Ovary (tissue), 9 donors: ENCODE results near the gene ETNK1. TPM values are rescaled to one million over a fixed set of nuclear protein-coding genes. Genes with fewer than 3 reads are reported as not detected.
"Not testable (repeated sequence)": the region's sequence is repeated elsewhere in the genome, so short reads cannot be mapped to it uniquely, and the experiment has no call there.

Source experiments
- DNase-seq, 5 donors: peaks; one replicate each; pipeline ENCODE4 v3.0.0-alpha.2; 2019 to 2020
- H3K27ac ChIP-seq, 2 donors: fragments of 200-600 bp; one replicate each; pipeline versions ENCODE4 v1.5.1 to v1.8.0; 2019 to 2022
- H3K27me3 ChIP-seq: fragments of 200-600 bp; one replicate; pipeline ENCODE4 v1.8.0; 2022
- H3K36me3 ChIP-seq: fragments of 200-600 bp; sonication (generic); one replicate; pipeline ENCODE4 v1.5.1; 2019
- H3K4me1 ChIP-seq: one replicate; pipeline ENCODE4 v1.8.1; 2013; ENCODE audit warnings: mild to moderate bottlenecking, moderate library complexity; ENCODE audit not compliant: insufficient read depth
- H3K4me3 ChIP-seq: fragments of 200-600 bp; sonication (generic); one replicate; pipeline ENCODE4 v1.5.1; 2017
- H3K9me3 ChIP-seq, 2 donors: fragments of 200-600 bp in 1 of 2; sonication (generic) in 1 of 2; one replicate each; pipeline versions ENCODE4 v1.5.1 to v1.8.1; 2013 to 2019; ENCODE audit warnings: mild to moderate bottlenecking in 1 of 2, moderate library complexity in 1 of 2
- CTCF ChIP-seq, 3 donors: fragments of 450-650 bp in 2 of 3; fragments of 200-600 bp in 1 of 3; IDR thresholded peaks; one replicate each; pipeline versions ENCODE4 v1.5.1 to v1.8.0; 2016 to 2022; ENCODE audit warnings: antibody characterized with exemption in 3 of 3, mild to moderate bottlenecking in 1 of 3
- EP300 ChIP-seq: sonication (generic); formaldehyde crosslinking; IDR thresholded peaks from one replicate; pipeline ENCODE4 v1.6.1; 2017; ENCODE audit warnings: antibody characterized with exemption
- POLR2A ChIP-seq: fragments of 450-650 bp; IDR thresholded peaks from one replicate; pipeline ENCODE4 v1.6.1; 2017; ENCODE audit warnings: antibody characterized with exemption, mild to moderate bottlenecking, moderate library complexity
- WGBS, 3 donors: extraction: QIAGEN DNeasy Blood & Tissue Kit in 1 of 3; methylation state at CpG; one replicate each; pipeline versions ENCODE4 v1.1.5 to v1.1.7; 2013 to 2017; 5-methylcytosine and 5-hydroxymethylcytosine counted together
- intact Hi-C, 4 donors: fragments of 100-400 bp; cut with DNase I; formaldehyde crosslinking; loops; one replicate each; pipeline versions ENCODE4 v1.11.0 to v1.15.1; 2022 to 2023
- polyA plus RNA-seq, 2 donors: library from polyadenylated mRNA; stranded (reverse); fragments of 200-250 nt in 1 of 2; fragments of 350-450 nt in 1 of 2; fragmentation: Illumina TruSeq in 1 of 2; extraction: RNeasy Lipid Tissue Mini Kit (QIAGEN cat#74804) in 1 of 2; gene quantifications; one replicate each; pipeline ENCODE4 v1.2.3, GENCODE V29; 2013 to 2014
- total RNA-seq, 7 donors: library from RNA; depleted of rRNA in 2 of 7; stranded (reverse); fragments of >200 nt in 2 of 7; fragmentation: NEBNext Ultra II Directional in 3 of 7; extraction: Animal tissue kit (Norgen Biotek cat#: 25700) in 3 of 7; gene quantifications; one replicate each; pipeline versions ENCODE4 v1.1.0 to v1.2.4, GENCODE V29; 2016 to 2023
- donor health status: DM: no; HTN: no; CAD: no; lungs with moderate emphysema.
- donor health status: DM: no; HTN: no; CAD: no.
- donor health status: Bipolar disorder and iron deficiency.
- donor health status: DM: yes; HTN: yes; CAD: no.
- donor health status: DM: no; HTN: no; CAD: no.
- donor health status: DM: yes; HTN: yes; CAD: no.

Gene ETNK1
- total and polyA plus RNA-seq, 9 donors = 11.9 to 50.6 (median 41.4) TPM

- H3K27ac ChIP-seq = no peak overlapping the region
- 88 to 97% (median 96%) methylated on average over 1 of the region's 1 CpG for WGBS, 3 donors
Observed at GRCh38 chr12:22686193-22686592, 61.2 kb downstream of the ETNK1 start.

GRCh38 chr12:22687361-22688076 lies 62.5 kb downstream of the ETNK1 start:
- Histone ChIP-seq H3K27me3 (no peaks in the 10 kb centered on the region), H3K4me3 (no peak overlapping the region), H3K36me3 (no peaks in the 10 kb centered on the region), H3K27ac (no peak overlapping the region), H3K4me1 (no peaks in the 10 kb centered on the region), H3K9me3 (no peaks in the 10 kb centered on the region)
- intact Hi-C loops = no loop called here
- DNase-seq = no peak
- TF ChIP-seq EP300 (no peak), POLR2A (no peak), CTCF (IDR thresholded peaks at IDR 0.05) (no peak)
- 46 to 60% (median 59%) methylated on average over 5 of the region's 5 CpGs for WGBS, 3 donors

More at GRCh38 chr12:22686193-22686592, 61.2 kb downstream of the ETNK1 start:
- DNase-seq = no peak
- Histone ChIP-seq H3K4me3 (no peak overlapping the region), H3K4me1 (no peaks in the 10 kb centered on the region), H3K27me3 (no peaks in the 10 kb centered on the region), H3K9me3 (no peaks in the 10 kb centered on the region), H3K36me3 (no peaks in the 10 kb centered on the region)
- TF ChIP-seq POLR2A (no peak), CTCF (IDR thresholded peaks at IDR 0.05) (no peak), EP300 (no peak)
- intact Hi-C loops = no loop called here

- no peak overlapping the region for H3K27ac ChIP-seq
- no peak overlapping the region for H3K4me3 ChIP-seq
- no peaks in the 10 kb centered on the region for H3K36me3 ChIP-seq
- WGBS, 3 donors = 91 to 97% (median 94%) methylated on average over 2 of the region's 2 CpGs
- TF ChIP-seq EP300 (no peak), POLR2A (no peak), CTCF (IDR thresholded peaks at IDR 0.05) (no peak)
- DNase-seq = no peak
- H3K27me3 ChIP-seq = no peaks in the 10 kb centered on the region
- intact Hi-C loops = loop anchor here in 1 of 4 donors (10.0 kb wide), 1 partner anchor 995 kb away; no protein-coding TSS in a partner anchor
- H3K9me3 ChIP-seq = no peaks in the 10 kb centered on the region
- no peaks in the 10 kb centered on the region for H3K4me1 ChIP-seq
Observed at GRCh38 chr12:22689876-22690275, 64.9 kb downstream of the ETNK1 start.

- H3K4me3 ChIP-seq = no peak overlapping the region
- H3K36me3 ChIP-seq = no peaks in the 10 kb centered on the region
- H3K27ac ChIP-seq = no peak overlapping the region
- WGBS, 3 donors = 91 to 95% (median 93%) methylated on average over 2 of the region's 2 CpGs
- intact Hi-C loops = loop anchor here in 1 of 4 donors (10.0 kb wide), 1 partner anchor 993 kb away; no protein-coding TSS in a partner anchor
- H3K9me3 ChIP-seq = no peaks in the 10 kb centered on the region
- H3K4me1 ChIP-seq = no peaks in the 10 kb centered on the region
- TF ChIP-seq EP300 (no peak), POLR2A (no peak), CTCF (IDR thresholded peaks at IDR 0.05) (no peak)
- no peak for DNase-seq
- no peaks in the 10 kb centered on the region for H3K27me3 ChIP-seq
Observed at GRCh38 chr12:22691319-22691718, 66.3 kb downstream of the ETNK1 start.

- not testable (repeated sequence) for H3K36me3 ChIP-seq, H3K4me1 ChIP-seq, H3K27me3 ChIP-seq, DNase-seq, H3K27ac ChIP-seq, H3K4me3 ChIP-seq, H3K9me3 ChIP-seq
- 67 to 78% (median 76%) methylated on average over 1 of the region's 1 CpG for WGBS, 3 donors
- intact Hi-C loops = loop anchor here in 1 of 4 donors (10.0 kb wide), 1 partner anchor 992 kb away; no protein-coding TSS in a partner anchor
Observed at GRCh38 chr12:22692467-22692866, 67.5 kb downstream of the ETNK1 start.
